GM18508 (cell line): ENCODE data around the gene ACADL.
"Not testable (repeated sequence)": the region's sequence is repeated elsewhere in the genome, so short reads cannot be mapped to it uniquely, and the experiment has no call there.

Experiments
- ATAC-seq: cut with Tn5 transposase; IDR thresholded peaks from one replicate; pipeline ENCODE4 v1.9.1; 2021; ENCODE audit warnings: moderate number of reproducible peaks; ENCODE audit not compliant: insufficient read depth, unreplicated experiment

The ACADL gene

GRCh38 chr2:210203558-210203957 lies 21.7 kb downstream of the ACADL start:
- no peak for ATAC-seq

GRCh38 chr2:210203147-210203546 lies 22.1 kb downstream of the ACADL start:
- no peak for ATAC-seq

- ATAC-seq: no peak
Measured at GRCh38 chr2:210199854-210200253, 25.4 kb downstream of the ACADL start.

GRCh38 chr2:210199186-210199765 lies 26.0 kb downstream of the ACADL start:
- ATAC-seq: peak; percentile 39

GRCh38 chr2:210198326-210198725 lies 26.9 kb downstream of the ACADL start:
- ATAC-seq: no peak

GRCh38 chr2:210197720-210198119 lies 27.5 kb downstream of the ACADL start:
- ATAC-seq: no peak

- no peak for ATAC-seq
Measured at GRCh38 chr2:210195101-210195852, 30.0 kb downstream of the ACADL start.

GRCh38 chr2:210190345-210190744 lies 34.9 kb downstream of the ACADL start:
- ATAC-seq: peak; percentile 43

GRCh38 chr2:210189452-210190138 lies 35.7 kb downstream of the ACADL start:
- peak; percentile 43 for ATAC-seq

GRCh38 chr2:210188755-210189154 lies 36.5 kb downstream of the ACADL start:
- ATAC-seq: no peak

- ATAC-seq: no peak
Measured at GRCh38 chr2:210188190-210188589, 37.1 kb downstream of the ACADL start.

- ATAC-seq: not testable (repeated sequence)
Measured at GRCh38 chr2:210183936-210184335, 41.3 kb downstream of the ACADL start.

- ATAC-seq: not testable (repeated sequence)
Measured at GRCh38 chr2:210181606-210182088, 43.6 kb downstream of the ACADL start.

GRCh38 chr2:210181033-210181605 lies 44.1 kb downstream of the ACADL start:
- ATAC-seq: not testable (repeated sequence)

- no peak for ATAC-seq
Measured at GRCh38 chr2:210180477-210180876, 44.8 kb downstream of the ACADL start.

- no peak for ATAC-seq
Measured at GRCh38 chr2:210179351-210179990, 45.8 kb downstream of the ACADL start.

GRCh38 chr2:210177769-210178168 lies 47.5 kb downstream of the ACADL start:
- no peak for ATAC-seq

- not testable (repeated sequence) for ATAC-seq
Measured at GRCh38 chr2:210177115-210177514, 48.1 kb downstream of the ACADL start.

GRCh38 chr2:210174086-210174485 lies 51.2 kb downstream of the ACADL start:
- no peak for ATAC-seq

- no peak for ATAC-seq
Measured at GRCh38 chr2:210172219-210172575, 53.0 kb downstream of the ACADL start.
